Hepatocyte (in vitro differentiated cells): Measurements from ENCODE around the gene RASGRF2. TPM values are rescaled to one million over a fixed set of nuclear protein-coding genes. Genes with fewer than 3 reads are reported as not detected.

Experiments
- DNase-seq: peaks from one replicate; pipeline ENCODE4 v3.0.0-alpha.2; 2016; ENCODE audit warnings: low spot score
- H2AFZ ChIP-seq: fragments of 200-600 bp; sonication (generic); 2 replicates; pipeline ENCODE4 v1.6.0; 2016; ENCODE audit warnings: antibody characterized with exemption, mild to moderate bottlenecking
- H3K27ac ChIP-seq: fragments of 200-600 bp; sonication (generic); 2 replicates; pipeline ENCODE4 v1.5.1; 2016; ENCODE audit warnings: mild to moderate bottlenecking
- H3K27me3 ChIP-seq: fragments of 200-600 bp; sonication (generic); 2 replicates; pipeline ENCODE4 v1.6.1; 2016
- H3K36me3 ChIP-seq: fragments of 200-600 bp; sonication (generic); replicated peaks from 2 replicates; pipeline ENCODE4 v1.5.1; 2016; ENCODE audit warnings: low read depth; ENCODE audit not compliant: insufficient read depth
- H3K4me1 ChIP-seq: fragments of 200-600 bp; sonication (generic); 2 replicates; pipeline ENCODE4 v1.5.1; 2016; ENCODE audit warnings: mild to moderate bottlenecking, moderate library complexity; ENCODE audit not compliant: insufficient read depth
- H3K4me2 ChIP-seq: fragments of 200-600 bp; sonication (generic); 2 replicates; pipeline ENCODE4 v1.6.0; 2016
- H3K4me3 ChIP-seq: fragments of 200-600 bp; sonication (generic); 2 replicates; pipeline ENCODE4 v1.5.1; 2016; ENCODE audit warnings: mild to moderate bottlenecking
- H3K79me2 ChIP-seq: fragments of 200-600 bp; sonication (generic); 2 replicates; pipeline ENCODE4 v1.6.0; 2017; ENCODE audit warnings: mild to moderate bottlenecking
- H3K9me2 ChIP-seq: fragments of 200-600 bp; sonication (generic); replicated peaks from 2 replicates; pipeline ENCODE4 v1.6.0; 2017; ENCODE audit warnings: mild to moderate bottlenecking; ENCODE audit not compliant: insufficient read depth
- H3K9me3 ChIP-seq: fragments of 200-600 bp; sonication (generic); 2 replicates; pipeline ENCODE4 v1.5.1; 2016; ENCODE audit warnings: low read depth, mild to moderate bottlenecking
- H4K20me1 ChIP-seq: fragments of 200-600 bp; sonication (generic); 2 replicates; pipeline ENCODE4 v1.6.0; 2016; ENCODE audit warnings: mild to moderate bottlenecking; ENCODE audit not compliant: insufficient read depth, poor library complexity, severe bottlenecking
- CTCF ChIP-seq: fragments of 200-600 bp; sonication (generic); IDR thresholded peaks from 2 replicates; pipeline ENCODE4 v1.5.1; 2016; ENCODE audit warnings: antibody characterized with exemption, mild to moderate bottlenecking; ENCODE audit not compliant: poor library complexity
- EZH2 ChIP-seq: fragments of 200-600 bp; sonication (generic); IDR thresholded peaks from 2 replicates; pipeline ENCODE4 v1.6.1; 2016; ENCODE audit warnings: antibody characterized with exemption, mild to moderate bottlenecking, borderline replicate concordance
- EZH2phosphoT487 ChIP-seq: fragments of 200-600 bp; sonication (generic); IDR thresholded peaks from one replicate; pipeline ENCODE4 v1.6.1; 2018; ENCODE audit warnings: antibody characterized with exemption, mild to moderate bottlenecking, low read depth, moderate library complexity; ENCODE audit not compliant: unreplicated experiment, severe bottlenecking
- WGBS: methylation state at CpG from one replicate; pipeline ENCODE4 v1.1.6; 2016; ENCODE audit warnings: low lambda C conversion rate; ENCODE audit errors: missing lambda C conversion rate; 5-methylcytosine and 5-hydroxymethylcytosine counted together
- polyA plus RNA-seq: library from polyadenylated mRNA; unstranded; fragments of >200 nt; fragmentation: Nextera tagmentation; extraction: Ambion mirVana; gene quantifications from 2 replicates; pipeline ENCODE4 v1.2.1, GENCODE V29; 2016
- total RNA-seq: library from RNA; depleted of rRNA; stranded (reverse); fragments of >200 nt; gene quantifications from 2 replicates; pipeline ENCODE4 v1.2.3, GENCODE V29; 2014

RASGRF2 gene
- total and polyA plus RNA-seq, 2 experiments from 2014 or later: 2.0 to 3.3 TPM

DNA sequence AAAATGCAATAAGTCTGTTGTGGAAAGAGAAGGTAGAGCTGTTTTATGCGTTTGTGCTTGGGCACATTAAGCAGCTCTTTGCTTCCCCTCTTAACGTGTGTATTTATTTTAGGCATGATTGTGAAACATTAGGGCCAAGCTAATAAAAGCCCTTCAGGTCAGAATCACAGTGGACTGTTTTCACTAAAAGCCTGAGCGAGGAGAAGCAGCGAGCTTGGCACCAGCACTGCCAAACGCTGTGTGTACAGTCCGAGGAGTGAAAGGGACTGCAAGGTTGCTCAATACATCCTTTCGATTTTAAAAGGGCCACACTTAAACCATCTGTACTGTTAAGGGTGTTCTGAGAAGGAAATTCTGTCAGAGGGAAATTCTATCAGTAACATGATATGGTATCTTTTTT lies 165.8 kb downstream of the RASGRF2 start:
- Histone ChIP-seq H3K27me3 (no peaks in the 10 kb centered on the region), H3K4me3 (no peak overlapping the region), H3K9me2 (no peaks in the 10 kb centered on the region), H3K79me2 (no peaks in the 10 kb centered on the region), H4K20me1 (no peaks in the 10 kb centered on the region), H3K27ac (no peak overlapping the region), H3K36me3 (no peaks in the 10 kb centered on the region), H3K4me2 (peak overlapping the region; percentile 50), H3K9me3 (no peaks in the 10 kb centered on the region), H3K4me1 (no peaks in the 10 kb centered on the region), H2AFZ (no peak overlapping the region)
- peak; percentile 21 for DNase-seq
- TF ChIP-seq EZH2: no peak
- no peak for TF ChIP-seq EZH2phosphoT487
- no peak for TF ChIP-seq CTCF
- WGBS: 51% methylated on average over 7 of the region's 7 CpGs

DNA sequence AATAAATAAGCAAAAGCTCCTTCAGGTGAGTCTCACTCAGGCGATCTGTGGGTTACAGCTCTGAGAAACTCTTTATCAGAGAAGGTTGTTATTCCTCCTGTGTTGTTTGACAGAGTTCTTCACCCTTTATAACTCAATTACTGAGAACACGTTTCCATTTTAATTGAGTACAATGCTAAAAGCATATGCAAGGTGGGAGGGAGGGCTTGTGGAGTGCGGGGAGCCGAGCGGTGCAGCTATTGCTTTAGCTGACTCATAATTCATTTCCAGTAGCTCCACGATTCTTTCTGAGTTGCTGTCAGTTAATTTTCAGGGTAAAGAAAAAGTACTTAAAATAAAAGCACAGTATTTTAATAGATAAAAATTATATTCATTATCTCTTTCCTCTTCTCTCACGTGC lies 168.3 kb downstream of the RASGRF2 start:
- Histone ChIP-seq H3K27ac (no peak overlapping the region), H3K4me3 (no peak overlapping the region), H2AFZ (no peak overlapping the region), H3K79me2 (no peaks in the 10 kb centered on the region), H3K36me3 (no peaks in the 10 kb centered on the region), H3K9me2 (no peaks in the 10 kb centered on the region), H3K27me3 (no peaks in the 10 kb centered on the region), H3K9me3 (no peaks in the 10 kb centered on the region), H3K4me2 (no peak overlapping the region), H4K20me1 (no peaks in the 10 kb centered on the region), H3K4me1 (no peaks in the 10 kb centered on the region)
- DNase-seq: no peak
- TF ChIP-seq EZH2: no peak
- TF ChIP-seq EZH2phosphoT487: no peak
- WGBS: 89% methylated on average over 7 of the region's 7 CpGs

DNA sequence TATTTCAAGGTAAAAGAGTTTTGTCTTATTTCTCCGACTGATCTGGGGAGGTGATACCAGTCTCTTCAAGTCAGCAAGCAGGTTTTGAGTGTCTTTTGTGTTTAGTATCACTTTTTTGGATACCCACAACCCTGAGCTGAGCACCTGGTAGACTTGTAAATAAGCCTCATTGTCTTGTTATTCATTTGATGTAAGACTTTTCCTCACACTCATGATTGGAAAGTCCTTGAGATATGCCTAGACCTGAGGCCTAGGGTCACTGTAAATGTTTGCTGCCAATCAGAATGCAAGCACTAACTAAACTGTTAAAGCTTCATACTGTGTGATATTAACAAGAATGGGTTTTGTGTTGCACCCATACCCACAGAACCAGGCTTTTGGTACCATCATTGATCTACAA lies 172.2 kb downstream of the RASGRF2 start:
- H3K4me3 ChIP-seq: no peak overlapping the region
- H3K9me3 ChIP-seq: peaks cover 3% of the 10 kb centered on the region
- H3K9me2 ChIP-seq: no peaks in the 10 kb centered on the region
- no peak overlapping the region for H3K27ac ChIP-seq
- no peaks in the 10 kb centered on the region for H3K36me3 ChIP-seq
- no peak overlapping the region for H3K4me2 ChIP-seq
- 40% methylated on average over 1 of the region's 1 CpG for WGBS
- TF ChIP-seq EZH2 (no peak), CTCF (no peak), EZH2phosphoT487 (no peak)
- H3K4me1 ChIP-seq: no peaks in the 10 kb centered on the region
- DNase-seq: no peak
- H4K20me1 ChIP-seq: no peaks in the 10 kb centered on the region
- H2AFZ ChIP-seq: no peak overlapping the region
- H3K27me3 ChIP-seq: no peaks in the 10 kb centered on the region
- no peaks in the 10 kb centered on the region for H3K79me2 ChIP-seq

DNA sequence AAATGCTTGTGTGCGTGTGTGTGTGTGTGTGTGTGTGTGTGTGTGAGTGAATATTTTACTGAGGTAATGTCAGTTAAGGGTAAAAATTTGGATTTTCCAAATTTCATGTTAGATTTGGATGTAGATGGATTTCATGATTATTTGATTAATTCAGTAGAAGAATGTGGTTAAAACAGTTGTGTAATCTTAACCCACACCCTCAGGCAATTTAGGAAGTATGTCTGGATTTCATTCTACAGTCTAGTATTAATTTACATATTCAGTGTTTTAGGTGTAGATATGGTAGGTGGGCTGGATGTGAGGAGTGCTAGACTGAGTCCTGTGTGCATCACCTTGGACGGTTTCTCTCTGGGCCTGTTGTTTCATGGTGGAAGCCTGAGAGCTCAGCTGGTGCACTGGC lies 173.9 kb downstream of the RASGRF2 start:
- no peak overlapping the region for H3K4me2 ChIP-seq
- no peaks in the 10 kb centered on the region for H3K36me3 ChIP-seq
- H3K4me1 ChIP-seq: no peaks in the 10 kb centered on the region
- H2AFZ ChIP-seq: no peak overlapping the region
- H3K27ac ChIP-seq: no peak overlapping the region
- no peaks in the 10 kb centered on the region for H4K20me1 ChIP-seq
- no peak overlapping the region for H3K4me3 ChIP-seq
- H3K9me2 ChIP-seq: no peaks in the 10 kb centered on the region
- no peak for DNase-seq
- H3K9me3 ChIP-seq: peaks cover 3% of the 10 kb centered on the region
- 86% methylated on average over 2 of the region's 2 CpGs for WGBS
- TF ChIP-seq EZH2 (no peak), CTCF (no peak), EZH2phosphoT487 (no peak)
- no peaks in the 10 kb centered on the region for H3K79me2 ChIP-seq
- no peaks in the 10 kb centered on the region for H3K27me3 ChIP-seq
